ENCODE data around the gene NEGR1.

The NEGR1 gene

GRCh38 chr1:72094209-72094608 lies 188.1 kb downstream of the NEGR1 start:
- TF ChIP-seq CTCF (conservative IDR thresholded peaks at IDR 0.05; ENCODE audit: low read depth, low read length): no peak
- H3K4me3 ChIP-seq (IDR thresholded peaks at IDR 0.05; ENCODE audit: insufficient read depth, low read depth, low read length): no peak overlapping the region

GRCh38 chr1:72086394-72086793 lies 195.9 kb downstream of the NEGR1 start:
- TF ChIP-seq CTCF (conservative IDR thresholded peaks at IDR 0.05; ENCODE audit: low read depth, low read length): no peak
- H3K4me2 ChIP-seq: no peak overlapping the region
- H3K79me2 ChIP-seq (ENCODE audit: insufficient read depth, low read depth): no peaks in the 10 kb centered on the region

More at GRCh38 chr1:72094209-72094608, 188.1 kb downstream of the NEGR1 start:
- no peaks in the 10 kb centered on the region for H4K20me1 ChIP-seq (ENCODE audit: insufficient read depth)
- no peaks in the 10 kb centered on the region for H3K27me3 ChIP-seq (ENCODE audit: insufficient read depth, low read depth)
- H3K4me1 ChIP-seq (ENCODE audit: low read depth, poor library complexity, severe bottlenecking): no peaks in the 10 kb centered on the region
- no peak overlapping the region for H2AFZ ChIP-seq (ENCODE audit: low read depth)
- no peaks in the 10 kb centered on the region for H3K79me2 ChIP-seq (ENCODE audit: insufficient read depth, low read depth)
- H3K9ac ChIP-seq: no peak overlapping the region
- no peaks in the 10 kb centered on the region for H3K36me3 ChIP-seq (ENCODE audit: insufficient read depth)
- no peak overlapping the region for H3K4me2 ChIP-seq
- no peak overlapping the region for H3K27ac ChIP-seq

DNA sequence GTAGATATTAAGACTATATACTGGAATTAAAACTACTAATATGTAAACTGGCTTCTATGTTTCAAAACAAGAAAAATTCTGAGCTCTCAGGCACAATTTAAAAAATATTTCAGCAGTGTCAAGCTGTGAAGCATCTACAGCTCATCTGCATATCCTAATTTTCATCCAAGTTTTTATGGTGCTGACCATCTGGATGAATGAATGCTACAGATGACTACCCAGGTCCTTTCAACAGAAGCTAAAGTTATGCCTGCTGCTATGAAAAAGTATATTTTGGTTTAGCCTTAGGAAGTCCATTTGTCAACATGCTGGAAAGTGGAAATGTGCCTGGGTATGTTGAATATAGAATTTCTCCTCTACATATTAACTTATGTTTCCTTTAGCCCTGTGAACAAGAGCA lies 206.9 kb downstream of the NEGR1 start:
- H2AFZ ChIP-seq (ENCODE audit: low read depth): no peak overlapping the region
- H3K27ac ChIP-seq: no peak overlapping the region
- no peaks in the 10 kb centered on the region for H3K27me3 ChIP-seq (ENCODE audit: insufficient read depth, low read depth)
- no peaks in the 10 kb centered on the region for H4K20me1 ChIP-seq (ENCODE audit: insufficient read depth)
- no peak overlapping the region for H3K4me3 ChIP-seq (IDR thresholded peaks at IDR 0.05; ENCODE audit: insufficient read depth, low read depth, low read length)
- no peak for TF ChIP-seq CTCF (conservative IDR thresholded peaks at IDR 0.05; ENCODE audit: low read depth, low read length)
- no peaks in the 10 kb centered on the region for H3K36me3 ChIP-seq (ENCODE audit: insufficient read depth)
- H3K4me2 ChIP-seq: no peak overlapping the region
- H3K79me2 ChIP-seq (ENCODE audit: insufficient read depth, low read depth): no peaks in the 10 kb centered on the region
- no peak overlapping the region for H3K9ac ChIP-seq
- H3K4me1 ChIP-seq (ENCODE audit: low read depth, poor library complexity, severe bottlenecking): no peaks in the 10 kb centered on the region

More at GRCh38 chr1:72086394-72086793, 195.9 kb downstream of the NEGR1 start:
- Histone ChIP-seq H3K27ac (no peak overlapping the region), H3K9ac (no peak overlapping the region), H2AFZ (ENCODE audit: low read depth) (no peak overlapping the region), H3K4me3 (IDR thresholded peaks at IDR 0.05; ENCODE audit: insufficient read depth, low read depth, low read length) (no peak overlapping the region), H3K36me3 (ENCODE audit: insufficient read depth) (no peaks in the 10 kb centered on the region), H4K20me1 (ENCODE audit: insufficient read depth) (no peaks in the 10 kb centered on the region), H3K4me1 (ENCODE audit: low read depth, poor library complexity, severe bottlenecking) (no peaks in the 10 kb centered on the region), H3K27me3 (ENCODE audit: insufficient read depth, low read depth) (no peaks in the 10 kb centered on the region)

DNA sequence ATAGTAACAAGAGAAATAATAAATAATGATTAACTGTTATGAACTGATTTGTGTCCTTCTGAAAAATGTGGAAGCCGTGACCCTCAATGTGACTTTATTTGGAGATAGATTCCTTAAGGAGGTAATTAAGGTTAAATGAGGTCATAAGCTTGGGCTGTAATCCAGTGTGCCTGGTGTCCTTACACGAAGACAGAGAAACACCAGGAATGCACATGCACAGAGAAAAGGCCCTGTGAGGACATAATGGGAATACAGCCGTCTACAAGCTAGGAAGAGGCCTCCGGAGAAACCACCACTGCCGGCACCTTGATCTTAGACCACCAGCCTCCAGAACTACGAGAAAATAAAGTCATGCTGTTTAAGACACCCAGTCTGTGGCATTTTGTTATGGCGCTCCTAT lies 215.9 kb downstream of the NEGR1 start:
- no peaks in the 10 kb centered on the region for H3K27me3 ChIP-seq (ENCODE audit: insufficient read depth, low read depth)
- no peak overlapping the region for H3K27ac ChIP-seq
- H3K79me2 ChIP-seq (ENCODE audit: insufficient read depth, low read depth): no peaks in the 10 kb centered on the region
- TF ChIP-seq CTCF (conservative IDR thresholded peaks at IDR 0.05; ENCODE audit: low read depth, low read length): no peak
- no peak overlapping the region for H3K9ac ChIP-seq
- H3K36me3 ChIP-seq (ENCODE audit: insufficient read depth): no peaks in the 10 kb centered on the region
- H2AFZ ChIP-seq (ENCODE audit: low read depth): no peak overlapping the region
- no peak overlapping the region for H3K4me2 ChIP-seq
- H4K20me1 ChIP-seq (ENCODE audit: insufficient read depth): no peaks in the 10 kb centered on the region
- no peaks in the 10 kb centered on the region for H3K4me1 ChIP-seq (ENCODE audit: low read depth, poor library complexity, severe bottlenecking)
- H3K4me3 ChIP-seq (IDR thresholded peaks at IDR 0.05; ENCODE audit: insufficient read depth, low read depth, low read length): no peak overlapping the region

Measured in KMS-11 (cell line).